K562 (cell line): ENCODE measurements around the gene TOR1AIP1. TPM values are rescaled to one million over a fixed set of nuclear protein-coding genes. Genes with fewer than 3 reads are reported as not detected.

ENCODE experiments used
- ATAC-seq: fragments of 200-7000 bp; cut with Tn5 transposase; 3 replicates; pipeline ENCODE4 v1.9.1; 2020; ENCODE audit warnings: moderate library complexity
- BruUV-seq: library from RNA; stranded (reverse); fragments of 400-500 nt; replicated peaks from 2 replicates; lab custom pipeline; 2021; lab: Mats Ljungman, UMichigan
- CTCF ChIA-PET: fragments of 300-600 bp; formaldehyde crosslinking; extraction: SDS; loops from one replicate; lab custom pipeline; 2021; ENCODE audit warnings: low intra/inter-chr PET ratio; lab: Yijun Ruan, JAX
- POLR2A ChIA-PET: fragments of 300-600, 350-650 bp; sonication (Branson Sonifier 250); formaldehyde crosslinking; extraction: SDS; loops from one replicate; lab custom pipeline; 2021; ENCODE audit warnings: antibody characterized with exemption, inconsistent platforms; lab: Yijun Ruan, JAX
- DNase-seq, 4 experiments: peaks; one replicate each; pipeline versions ENCODE4 v3.0.0 to v3.0.0-alpha.2; 2011 to 2018; ENCODE audit warnings: low spot score in 3 of 4, mixed read lengths in 3 of 4; ENCODE audit errors: extremely low read depth in 1 of 4
- FAIRE-seq: peaks from 2 replicates; lab custom pipeline; 2011; peaks lifted over from hg19 to GRCh38; lab: Jason Lieb, UNC
- H2AFZ ChIP-seq: 2 replicates; pipeline ENCODE4 v1.6.0; 2011; ENCODE audit warnings: low read depth, low read length, control low read depth, inconsistent platforms
- H3K27ac ChIP-seq: fragments of 200-600 bp; 3 replicates; pipeline ENCODE4 v1.8.0; 2011; ENCODE audit warnings: low read depth, mild to moderate bottlenecking, control low read depth, inconsistent platforms, low read length, moderate library complexity, mixed read lengths; ENCODE audit errors: extremely low read depth
- H3K27me3 ChIP-seq, 2 experiments: fragments of 300-600 bp in 1 of 2; 2 replicates in 1 of 2; 3 replicates in 1 of 2; pipeline versions ENCODE4 v1.6.0 to v1.8.0; 2011; ENCODE audit warnings: inconsistent platforms in 2 of 2, low read length in 2 of 2, mild to moderate bottlenecking in 1 of 2, mixed read lengths in 1 of 2, moderate library complexity in 1 of 2; ENCODE audit not compliant: control insufficient read depth in 2 of 2, insufficient read depth in 2 of 2
- H3K36me3 ChIP-seq: fragments of 300-600 bp; 3 replicates; pipeline ENCODE4 v1.8.0; 2011; ENCODE audit warnings: mild to moderate bottlenecking, low read length, inconsistent platforms; ENCODE audit not compliant: control insufficient read depth, insufficient read depth
- H3K4me1 ChIP-seq, 2 experiments: fragments of 200-600 bp in 1 of 2; replicated peaks in 1 of 2; 2 replicates in 1 of 2; 3 replicates in 1 of 2; pipeline versions ENCODE4 v1.5.1 to v1.8.0; 2011; ENCODE audit warnings: inconsistent platforms in 2 of 2, low read length in 2 of 2, mild to moderate bottlenecking in 1 of 2, mixed read lengths in 1 of 2, moderate library complexity in 1 of 2; ENCODE audit not compliant: control insufficient read depth in 2 of 2, insufficient read depth in 2 of 2
- H3K4me2 ChIP-seq: 2 replicates; pipeline ENCODE4 v1.6.1; 2011; ENCODE audit warnings: low read length, control low read depth, inconsistent platforms, mixed read lengths; ENCODE audit not compliant: insufficient read depth
- H3K4me3 ChIP-seq: fragments of 200-600 bp; sonication (generic), shearing (Covaris generic); 2 replicates; pipeline ENCODE4 v1.5.1; 2016; ENCODE audit warnings: control low read depth, inconsistent platforms
- H3K79me2 ChIP-seq: fragments of 200-600 bp; 3 replicates; pipeline ENCODE4 v1.8.0; 2011; ENCODE audit warnings: low read length, inconsistent platforms; ENCODE audit not compliant: control insufficient read depth, insufficient read depth
- H3K9ac ChIP-seq, 2 experiments: 2 replicates each; pipeline versions ENCODE4 v1.6.0 to v1.6.1; 2011; ENCODE audit warnings: low read depth in 2 of 2, low read length in 2 of 2, control low read depth in 1 of 2, inconsistent platforms in 1 of 2, mild to moderate bottlenecking in 1 of 2, mixed read lengths in 1 of 2; ENCODE audit not compliant: insufficient read depth in 1 of 2
- H3K9me1 ChIP-seq: one replicate; pipeline ENCODE4 v1.6.0; 2011; ENCODE audit warnings: inconsistent platforms, mild to moderate bottlenecking, low read length, moderate library complexity; ENCODE audit not compliant: control insufficient read depth, insufficient read depth
- H3K9me3 ChIP-seq: replicated peaks from 2 replicates; pipeline ENCODE4 v1.5.1; 2011; ENCODE audit warnings: low read depth, low read length, inconsistent platforms; ENCODE audit not compliant: control insufficient read depth, insufficient read depth
- H4K20me1 ChIP-seq: replicated peaks from 2 replicates; pipeline ENCODE4 v1.6.1; 2011; ENCODE audit warnings: low read length, inconsistent platforms, mixed read lengths; ENCODE audit not compliant: control insufficient read depth, insufficient read depth
- ATF3 ChIP-seq, 2 experiments: fragments of 450-650 bp in 1 of 2; sonication (generic) in 1 of 2; formaldehyde crosslinking in 1 of 2; IDR thresholded peaks in 1 of 2; conservative IDR thresholded peaks in 1 of 2; 2 replicates each; pipeline versions ENCODE4 v1.6.1 to v1.8.1; 2016 to 2023; ENCODE audit warnings: mild to moderate bottlenecking in 2 of 2, moderate library complexity in 2 of 2, inconsistent platforms in 1 of 2, missing genetic modification reagents in 1 of 2
- C11orf30 ChIP-seq: fragments of 450-650 bp; IDR thresholded peaks from 2 replicates; pipeline ENCODE4 v1.6.1; 2016; ENCODE audit warnings: low read depth, mild to moderate bottlenecking
- FOSL1 ChIP-seq: fragments of 200-800 bp; sonication (Bioruptor generic); conservative IDR thresholded peaks from 2 replicates; pipeline ENCODE4 v1.6.1; 2016; ENCODE audit warnings: missing genetic modification characterization, missing compliant biosample characterization
- HMBOX1 ChIP-seq: sonication (generic); IDR thresholded peaks from 2 replicates; pipeline ENCODE4 v1.6.1; 2016
- HMG20B ChIP-seq: fragments of 250-450 bp; sonication (Bioruptor Pico); IDR thresholded peaks from 2 replicates; pipeline ENCODE4 v1.5.0; 2021; ENCODE audit warnings: mild to moderate bottlenecking
- JUND ChIP-seq, 2 experiments: IDR thresholded peaks; 2 replicates in 1 of 2; 3 replicates in 1 of 2; pipeline ENCODE4 v1.6.1; 2011; ENCODE audit warnings: borderline replicate concordance in 2 of 2, low read depth in 2 of 2, low read length in 2 of 2, improper control_type of control experiment in 1 of 2, missing biosample characterization in 1 of 2, missing genetic modification characterization in 1 of 2, missing genetic modification reagents in 1 of 2
- MCM2 ChIP-seq: fragments of 450-650 bp; IDR thresholded peaks from 2 replicates; pipeline ENCODE4 v1.6.1; 2017; ENCODE audit warnings: low read depth, mild to moderate bottlenecking
- NONO ChIP-seq, 2 experiments: fragments of 200-400 bp in 1 of 2; fragments of 450-650 bp in 1 of 2; formaldehyde crosslinking in 1 of 2; IDR thresholded peaks; 2 replicates each; pipeline ENCODE4 v1.6.1; 2017; ENCODE audit warnings: low read depth in 2 of 2, mild to moderate bottlenecking in 2 of 2, moderate library complexity in 2 of 2, low read length in 1 of 2
- SIX5 ChIP-seq, 2 experiments: IDR thresholded peaks; 2 replicates each; pipeline ENCODE4 v1.6.1; 2011; ENCODE audit warnings: low read length in 2 of 2, borderline replicate concordance in 1 of 2, low read depth in 1 of 2, mild to moderate bottlenecking in 1 of 2, moderate library complexity in 1 of 2; ENCODE audit not compliant: insufficient read depth in 1 of 2
- SPI1 ChIP-seq: IDR thresholded peaks from 2 replicates; pipeline ENCODE4 v1.6.1; 2011; ENCODE audit warnings: low read depth, low read length, control low read depth, borderline replicate concordance
- TARDBP ChIP-seq: fragments of 450-650 bp; IDR thresholded peaks from 2 replicates; pipeline ENCODE4 v1.6.1; 2016
- U2AF2 ChIP-seq: fragments of 200-400 bp; formaldehyde crosslinking; optimal IDR thresholded peaks from 2 replicates; pipeline ENCODE3; 2017; ENCODE audit warnings: low read depth, mild to moderate bottlenecking, low read length
- ZNF23 ChIP-seq: fragments of 250-450 bp; sonication (Bioruptor Pico); IDR thresholded peaks from 2 replicates; pipeline ENCODE4 v1.4.0; 2020; ENCODE audit warnings: mild to moderate bottlenecking
- WGBS: fragments of 100-300 bp; shearing (Covaris generic); methylation state at CpG from one replicate; pipeline ENCODE4 v1.1.6; 2016; ENCODE audit warnings: low coverage, mixed read lengths; ENCODE audit not compliant: insufficient coverage; ENCODE audit errors: missing lambda C conversion rate; 5-methylcytosine and 5-hydroxymethylcytosine counted together
- in situ Hi-C: fragments of 300-500 bp; cut with MboI; formaldehyde crosslinking; loops from 4 replicates; pipeline ENCODE4 v1.15.0; 2018; ENCODE audit warnings: inconsistent platforms, mixed read lengths
- intact Hi-C: fragments of 100-400 bp; cut with micrococcal nuclease; formaldehyde crosslinking; loops from 2 replicates; pipeline ENCODE4 v1.14.2; 2022
- polyA plus RNA-seq, 8 experiments: library from polyadenylated mRNA; depleted of rRNA in 4 of 8; stranded (reverse) in 5 of 8; unstranded in 3 of 8; fragments of >200 nt; fragmentation: Nextera tagmentation in 2 of 8; fragmentation: Illumina TruSeq in 1 of 8; extraction: Ambion mirVana in 2 of 8; extraction: Trizol in 1 of 8; gene quantifications; 2 replicates each; pipeline versions ENCODE4 v1.2.1 to v1.2.3, GENCODE V29; 2011 to 2014; ENCODE audit warnings: inconsistent platforms in 1 of 8, missing spikeins in 1 of 8
- total RNA-seq, 7 experiments: library from RNA; depleted of rRNA in 6 of 7; stranded (reverse); fragments of >200 nt in 6 of 7; fragmentation: Illumina TruSeq in 2 of 7; extraction: Trizol in 2 of 7; gene quantifications; 2 replicates each; pipeline versions ENCODE4 v1.2.1 to v1.2.3, GENCODE V29; 2011 to 2021; ENCODE audit warnings: low replicate concordance in 1 of 7
- TF ChIP-seq, protein P1 (sequence below): fragments of 250-450 bp; sonication (Bioruptor Pico); IDR thresholded peaks from 2 replicates; pipeline ENCODE4 v1.8.0; 2021; ENCODE audit warnings: moderate library complexity, mild to moderate bottlenecking, inconsistent platforms

The TOR1AIP1 gene
- total and polyA plus RNA-seq, 9 of the 15 experiments (the other 6 are each of a cell fraction or from before 2014, with no cell fraction given), result 18.1 to 46.9 (median 35.5) TPM

GRCh38 chr1:179925302-179925701 is 43.2 kb downstream of the TOR1AIP1 start (continued):
- no peak for TF ChIP-seq SIX5 (IDR thresholded peaks at IDR 0.05; ENCODE audit: borderline replicate concordance in 1 of 2, insufficient read depth in 1 of 2, low read depth in 1 of 2, low read length in 2 of 2)
- TF ChIP-seq NONO (IDR thresholded peaks at IDR 0.05; ENCODE audit: low read depth in 2 of 2, low read length in 1 of 2), result no peak
- no peak for TF ChIP-seq U2AF2
- TF ChIP-seq MCM2, result no peak

DNA sequence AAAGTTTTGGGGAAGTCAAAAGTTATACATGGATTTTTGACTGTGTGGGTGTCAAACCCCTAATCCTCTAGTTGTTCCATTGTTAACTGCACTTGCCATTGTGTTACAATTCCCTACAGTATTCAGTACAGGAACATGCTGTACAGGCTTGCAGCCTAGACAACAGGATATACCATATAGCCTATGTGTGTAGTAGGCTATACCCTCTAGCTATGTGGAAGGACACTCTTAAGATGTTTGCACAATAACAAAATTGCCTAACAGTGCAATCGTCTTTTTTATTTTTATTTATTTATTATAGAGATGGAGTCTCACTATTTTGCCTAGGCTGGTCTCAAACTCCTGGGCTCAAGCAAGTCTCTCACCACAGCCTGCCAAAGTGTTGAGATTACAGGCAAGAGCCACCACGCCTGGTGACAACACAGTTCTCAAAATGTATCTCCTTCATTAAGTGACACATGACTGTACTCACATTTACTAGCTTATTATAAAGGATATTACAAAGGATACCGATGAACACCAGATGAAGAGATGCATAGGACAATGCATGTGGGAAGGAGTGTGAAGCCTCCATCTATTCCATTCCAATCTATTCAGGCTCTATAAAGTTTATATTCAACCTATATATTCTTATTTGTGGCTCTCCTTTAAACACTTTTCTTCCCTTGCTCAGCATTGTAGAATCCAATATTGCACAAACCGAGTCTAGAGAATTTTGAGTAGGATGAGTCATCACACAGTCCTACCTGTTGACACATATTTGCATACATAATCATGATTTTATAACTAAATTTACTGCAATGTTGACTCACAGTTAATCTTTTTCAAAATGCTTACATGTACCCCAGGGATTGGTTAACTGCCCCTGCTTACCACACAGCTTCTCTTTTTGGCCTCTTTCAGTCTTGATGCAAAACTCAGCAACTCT is 44.1 kb downstream of the TOR1AIP1 start:
- WGBS, result 31% methylated on average over 4 of the region's 4 CpGs
- in situ Hi-C loops, result no loop called here
- H3K4me1 ChIP-seq, result peaks cover 0 to 6% of the 10 kb centered on the region in 2 experiments; a peak in 1 of 5 replicates
- H3K79me2 ChIP-seq, result no peaks in the 10 kb centered on the region
- 0 out of 3 replicates have a peak, but pooled peaks have one; percentile 16 for ATAC-seq
- no peak overlapping the region for H3K4me3 ChIP-seq
- H3K9ac ChIP-seq, result no peak overlapping the region
- no peak overlapping the region for H2AFZ ChIP-seq
- no peak for FAIRE-seq
- no peaks in the 10 kb centered on the region for H3K36me3 ChIP-seq
- H3K27me3 ChIP-seq, result no peaks in the 10 kb centered on the region
- POLR2A ChIA-PET, result interaction anchor here (0.7 to 3.5 kb wide), 6 partner anchors 9 to 196 kb away, joined by 3 to 19 read pairs (median 3); no protein-coding TSS in a partner anchor
- H4K20me1 ChIP-seq, result no peaks in the 10 kb centered on the region
- H3K4me2 ChIP-seq, result no peak overlapping the region
- CTCF ChIA-PET, result no interaction called here
- no peak for DNase-seq
- H3K9me1 ChIP-seq, result no peaks in the 10 kb centered on the region
- BruUV-seq, result no TSS peak
- H3K27ac ChIP-seq, result no peak overlapping the region
- H3K9me3 ChIP-seq, result no peaks in the 10 kb centered on the region
- intact Hi-C loops, result no loop called here
- TF ChIP-seq TARDBP, result no peak
- no peak for TF ChIP-seq ZNF23 (CRISPR knock-in tag)
- TF ChIP-seq, protein P1, sequence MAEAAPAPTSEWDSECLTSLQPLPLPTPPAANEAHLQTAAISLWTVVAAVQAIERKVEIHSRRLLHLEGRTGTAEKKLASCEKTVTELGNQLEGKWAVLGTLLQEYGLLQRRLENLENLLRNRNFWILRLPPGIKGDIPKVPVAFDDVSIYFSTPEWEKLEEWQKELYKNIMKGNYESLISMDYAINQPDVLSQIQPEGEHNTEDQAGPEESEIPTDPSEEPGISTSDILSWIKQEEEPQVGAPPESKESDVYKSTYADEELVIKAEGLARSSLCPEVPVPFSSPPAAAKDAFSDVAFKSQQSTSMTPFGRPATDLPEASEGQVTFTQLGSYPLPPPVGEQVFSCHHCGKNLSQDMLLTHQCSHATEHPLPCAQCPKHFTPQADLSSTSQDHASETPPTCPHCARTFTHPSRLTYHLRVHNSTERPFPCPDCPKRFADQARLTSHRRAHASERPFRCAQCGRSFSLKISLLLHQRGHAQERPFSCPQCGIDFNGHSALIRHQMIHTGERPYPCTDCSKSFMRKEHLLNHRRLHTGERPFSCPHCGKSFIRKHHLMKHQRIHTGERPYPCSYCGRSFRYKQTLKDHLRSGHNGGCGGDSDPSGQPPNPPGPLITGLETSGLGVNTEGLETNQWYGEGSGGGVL (CRISPR knock-in tag), result no peak
- TF ChIP-seq NONO (IDR thresholded peaks at IDR 0.05; ENCODE audit: low read depth in 2 of 2, low read length in 1 of 2), result no peak
- peak; percentile 10; the same call in 1 of the 2 replicates for TF ChIP-seq C11orf30
- peak; percentile 88 for TF ChIP-seq ATF3 (IDR thresholded peaks at IDR 0.05)
- no peak for TF ChIP-seq ATF3 (CRISPR knock-in tag; conservative IDR thresholded peaks at IDR 0.05)
- TF ChIP-seq HMBOX1, result peak; percentile 47; the same call in 1 of the 2 replicates
- peak; percentile 72; the same call in 1 of the 2 replicates for TF ChIP-seq JUND (IDR thresholded peaks at IDR 0.05; ENCODE audit: borderline replicate concordance, low read depth, low read length)
- TF ChIP-seq JUND (tag; IDR thresholded peaks at IDR 0.05; ENCODE audit: borderline replicate concordance, low read depth, low read length), result peak; percentile 76
- TF ChIP-seq HMG20B (CRISPR knock-in tag), result no peak
- TF ChIP-seq FOSL1 (tag), result 0 out of 2 replicates have a peak, but pooled peaks have one; percentile 13
- no peak for TF ChIP-seq SPI1
